ENCODE measurements around the gene GHRHR.

The GHRHR gene

DNA sequence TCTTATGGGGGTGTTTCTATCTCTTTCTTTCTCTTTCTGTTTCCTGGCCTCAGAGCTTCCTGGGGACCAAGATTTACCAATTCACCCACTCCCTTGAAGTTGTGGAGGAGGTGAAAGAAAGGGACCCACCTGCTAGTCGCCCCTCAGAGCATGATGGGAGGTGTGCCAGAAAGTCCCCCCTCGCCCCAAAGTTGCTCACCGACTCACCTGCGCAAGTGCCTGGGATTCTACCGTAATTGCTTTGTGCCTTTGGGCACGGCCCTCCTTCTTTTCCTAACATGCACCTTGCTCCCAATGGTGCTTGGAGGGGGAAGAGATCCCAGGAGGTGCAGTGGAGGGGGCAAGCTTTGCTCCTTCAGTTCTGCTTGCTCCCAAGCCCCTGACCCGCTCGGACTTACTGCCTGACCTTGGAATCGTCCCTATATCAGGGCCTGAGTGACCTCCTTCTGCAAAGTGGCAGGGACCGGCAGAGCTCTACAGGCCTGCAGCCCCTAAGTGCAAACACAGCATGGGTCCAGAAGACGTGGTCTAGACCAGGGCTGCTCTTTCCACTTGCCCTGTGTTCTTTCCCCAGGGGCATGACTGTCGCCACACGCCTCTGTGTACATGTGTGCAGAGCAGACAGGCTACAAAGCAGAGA lies 39.9 kb upstream of the GHRHR start:
- H3K27ac ChIP-seq, result no peak overlapping the region
- TF ChIP-seq CTCF (conservative IDR thresholded peaks at IDR 0.05), result no peak

DNA sequence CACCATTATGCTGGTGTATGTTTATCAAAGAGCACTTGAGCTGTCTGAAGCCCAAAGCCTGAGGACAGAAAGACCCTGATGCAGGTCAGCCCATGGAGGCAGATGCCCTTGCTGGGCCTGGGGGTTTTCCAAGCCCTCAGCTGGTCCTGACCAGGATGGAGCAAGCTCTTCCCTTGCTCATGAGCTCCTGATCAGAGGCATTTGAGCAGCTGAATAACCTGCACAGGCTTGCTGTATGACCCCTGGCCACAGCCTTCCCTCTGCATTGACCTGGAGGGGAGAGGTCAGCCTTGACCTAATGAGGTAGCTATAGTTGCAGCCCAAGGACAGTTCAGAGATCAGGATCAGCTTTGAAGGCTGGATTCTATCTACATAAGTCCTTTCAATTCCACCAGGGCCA lies 39.1 kb upstream of the GHRHR start:
- no peak for TF ChIP-seq CTCF (conservative IDR thresholded peaks at IDR 0.05)
- H3K27ac ChIP-seq, result no peak overlapping the region

DNA sequence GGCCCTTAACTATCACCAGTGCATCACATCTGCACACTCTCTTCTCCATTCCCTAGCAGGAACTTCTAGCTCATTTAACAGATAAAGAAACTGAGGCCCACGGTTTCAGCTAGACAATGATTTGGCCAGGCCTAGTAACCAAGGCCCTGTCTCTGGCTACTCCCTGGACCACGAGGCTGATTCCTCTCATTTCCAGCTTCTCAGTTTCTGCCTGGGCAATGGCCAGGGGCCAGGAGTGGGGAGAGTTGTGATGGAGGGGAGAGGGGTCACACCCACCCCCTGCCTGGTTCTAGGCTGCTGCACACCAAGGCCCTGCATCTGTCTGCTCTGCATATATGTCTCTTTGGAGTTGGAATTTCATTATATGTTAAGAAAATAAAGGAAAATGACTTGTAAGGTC lies 38.6 kb upstream of the GHRHR start:
- H3K27ac ChIP-seq, result no peak overlapping the region
- no peak for TF ChIP-seq CTCF (conservative IDR thresholded peaks at IDR 0.05)

DNA sequence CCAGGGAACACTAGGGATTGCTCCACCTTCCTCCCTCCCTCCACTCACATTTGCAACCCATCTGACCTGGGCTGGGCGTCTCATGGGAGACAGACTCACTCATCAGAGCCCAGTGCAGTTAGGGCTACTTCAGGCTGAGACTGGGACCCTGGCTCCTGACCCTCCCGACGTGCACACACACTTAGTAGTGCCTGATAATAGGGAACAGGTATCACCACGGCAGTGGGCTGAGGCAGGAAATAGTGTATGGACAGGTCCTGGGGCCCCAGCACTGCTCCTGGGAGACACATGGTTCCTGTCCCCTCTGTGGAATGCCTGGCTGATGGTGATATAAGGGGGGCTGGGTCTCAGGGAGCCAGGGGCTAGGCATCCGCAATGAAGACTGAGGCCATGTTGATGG lies 37.8 kb upstream of the GHRHR start:
- TF ChIP-seq CTCF (conservative IDR thresholded peaks at IDR 0.05), result no peak
- H3K27ac ChIP-seq, result no peak overlapping the region

GRCh38 chr7:30926313-30926712 lies 37.4 kb upstream of the GHRHR start:
- no peak for TF ChIP-seq CTCF (conservative IDR thresholded peaks at IDR 0.05)
- H3K27ac ChIP-seq, result no peak overlapping the region

DNA sequence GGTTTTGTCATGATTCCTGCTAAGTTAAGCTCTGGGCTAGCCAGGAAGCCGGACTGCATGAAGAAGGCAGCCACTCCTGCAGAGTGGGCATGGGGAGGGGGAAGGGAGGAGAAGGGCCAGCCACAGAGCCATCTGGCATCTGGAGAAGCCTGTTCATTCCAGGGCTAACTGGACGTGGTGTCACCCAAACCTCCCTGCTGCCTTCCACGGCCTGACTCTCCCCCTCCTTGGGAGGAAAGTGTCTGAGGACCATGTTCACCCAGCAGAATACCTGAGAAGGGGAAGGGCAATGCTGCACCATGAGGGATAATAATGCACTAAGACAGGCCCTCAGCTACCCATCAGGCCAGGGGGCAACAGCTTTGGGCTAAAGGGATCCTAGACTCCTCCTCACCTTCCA lies 36.7 kb upstream of the GHRHR start:
- H3K27ac ChIP-seq, result no peak overlapping the region
- TF ChIP-seq CTCF (conservative IDR thresholded peaks at IDR 0.05), result no peak

DNA sequence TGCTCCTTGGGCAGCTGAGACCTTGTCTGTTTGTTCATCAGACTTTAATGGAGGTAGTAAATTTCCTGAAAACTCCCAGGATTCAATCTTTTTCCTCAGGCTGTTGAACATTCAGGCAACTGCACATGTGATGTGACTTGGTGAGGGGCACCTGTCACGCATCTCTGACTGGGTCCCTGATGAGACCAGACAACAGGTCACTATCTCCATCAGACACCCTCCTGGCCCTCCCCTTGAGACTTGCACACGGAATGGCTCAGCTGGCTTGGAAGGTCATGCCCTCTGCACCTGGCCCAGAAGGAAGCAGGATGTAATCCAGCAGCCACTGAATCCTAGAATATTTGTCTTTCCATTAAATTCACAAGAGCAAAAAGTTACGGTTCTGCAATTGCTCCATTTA lies 36.2 kb upstream of the GHRHR start:
- TF ChIP-seq CTCF (conservative IDR thresholded peaks at IDR 0.05), result no peak
- H3K27ac ChIP-seq, result no peak overlapping the region
